G401 (cell line): Measurements from ENCODE around the gene NEB. TPM values are rescaled to one million over a fixed set of nuclear protein-coding genes. Genes with fewer than 3 reads are reported as not detected.
A peak's percentile ranks its signal among the peaks of the same experiment; 100 is the strongest.
"Not testable (repeated sequence)": the region's sequence is repeated elsewhere in the genome, so short reads cannot be mapped to it uniquely, and the experiment has no call there.

Experiments used
- DNase-seq: peaks from one replicate; pipeline ENCODE4 v3.0.0-alpha.2; 2015; ENCODE audit warnings: low spot score
- in situ Hi-C: cut with HindIII; loops from 2 replicates; pipeline ENCODE4 v1.10.0; 2016; ENCODE audit warnings: low sequenced_read_pairs, mixed read lengths
- total RNA-seq: library from RNA; depleted of rRNA; stranded (reverse); fragments of >200 nt; shearing (Covaris generic); gene quantifications from 2 replicates; pipeline ENCODE4 v1.2.3, GENCODE V29; 2014

NEB gene
- total RNA-seq, 1 experiment from 2014 or later: 0.27 TPM

DNA sequence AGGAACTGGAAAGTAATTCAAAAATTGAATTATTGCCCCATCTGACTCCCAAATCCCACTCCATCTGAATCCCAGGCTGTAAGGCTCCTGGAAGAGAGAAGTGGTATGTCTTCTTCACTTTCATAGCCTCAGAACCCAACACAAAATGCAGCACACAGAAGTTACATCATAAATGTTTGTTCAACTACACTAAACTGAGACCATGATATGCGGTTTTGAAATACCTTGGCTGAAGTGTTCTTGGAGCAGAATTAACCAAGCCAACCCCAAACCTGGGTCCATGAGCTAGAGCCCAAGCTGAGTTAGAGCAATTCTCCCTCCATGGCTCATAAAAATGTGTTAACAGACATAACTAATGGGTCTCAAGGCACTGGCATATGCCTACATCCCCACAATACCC lies 23.3 kb downstream of the NEB start:
- DNase-seq: no peak
- in situ Hi-C loops: no loop called here

DNA sequence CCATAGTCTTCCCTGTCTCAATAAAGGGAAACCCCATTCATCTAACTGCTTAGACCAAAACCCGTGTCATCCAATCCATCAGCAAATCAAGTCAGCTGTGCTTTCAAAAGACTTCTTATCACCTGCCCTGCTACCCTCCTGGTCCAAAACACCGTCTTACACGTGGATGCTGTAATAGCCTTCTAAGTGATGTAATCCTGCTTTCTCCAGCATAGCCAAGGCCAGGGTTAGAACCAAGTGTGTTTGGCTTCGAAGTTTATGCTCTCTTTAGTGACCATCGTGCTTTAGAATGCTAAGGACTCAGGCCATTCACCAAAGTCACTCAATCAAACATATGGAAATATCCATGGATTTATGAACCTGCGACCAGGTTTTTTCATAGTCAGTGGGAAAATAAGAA lies 25.5 kb downstream of the NEB start:
- DNase-seq: no peak
- in situ Hi-C loops: no loop called here

DNA sequence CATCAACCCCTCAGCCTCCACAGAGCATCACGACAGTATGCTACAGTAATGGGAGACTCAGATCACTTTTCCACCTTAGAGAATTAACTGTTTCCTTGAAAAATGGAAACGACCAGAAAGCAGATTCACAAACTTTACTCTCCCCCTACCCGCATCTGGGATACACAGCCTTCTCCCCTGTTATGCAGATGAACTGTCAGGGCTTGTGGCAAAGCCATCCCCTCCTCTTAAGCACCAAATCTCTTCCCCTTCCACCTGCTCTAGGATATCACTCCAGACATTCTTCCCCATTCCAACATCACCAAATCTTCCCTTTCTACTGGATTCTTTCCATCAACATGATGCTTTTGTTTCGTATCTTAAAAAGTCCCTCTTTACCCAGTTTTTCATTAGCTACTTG lies 26.4 kb downstream of the NEB start:
- no peak for DNase-seq
- in situ Hi-C loops: no loop called here

DNA sequence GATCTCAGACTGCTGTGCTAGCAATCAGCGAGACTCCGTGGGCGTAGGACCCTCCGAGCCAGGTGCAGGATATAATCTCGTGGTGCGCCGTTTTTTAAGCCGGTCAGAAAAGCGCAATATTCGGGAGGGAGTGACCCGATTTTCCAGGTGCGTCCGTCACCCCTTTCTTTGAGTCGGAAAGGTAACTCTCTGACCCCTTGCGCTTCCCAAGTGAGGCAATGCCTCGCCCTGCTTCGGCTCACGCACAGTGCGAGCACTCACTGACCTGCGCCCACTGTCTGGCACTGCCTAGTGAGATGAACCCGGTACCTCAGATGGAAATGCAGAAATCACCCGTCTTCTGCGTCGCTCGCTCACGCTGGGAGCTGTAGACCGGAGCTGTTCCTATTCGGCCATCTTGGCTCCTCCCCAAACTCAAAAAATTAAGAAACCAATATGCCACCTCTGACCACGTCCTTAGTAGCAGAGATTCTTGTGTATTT lies 29.8 kb downstream of the NEB start:
- in situ Hi-C loops, DNase-seq: not testable (repeated sequence)

DNA sequence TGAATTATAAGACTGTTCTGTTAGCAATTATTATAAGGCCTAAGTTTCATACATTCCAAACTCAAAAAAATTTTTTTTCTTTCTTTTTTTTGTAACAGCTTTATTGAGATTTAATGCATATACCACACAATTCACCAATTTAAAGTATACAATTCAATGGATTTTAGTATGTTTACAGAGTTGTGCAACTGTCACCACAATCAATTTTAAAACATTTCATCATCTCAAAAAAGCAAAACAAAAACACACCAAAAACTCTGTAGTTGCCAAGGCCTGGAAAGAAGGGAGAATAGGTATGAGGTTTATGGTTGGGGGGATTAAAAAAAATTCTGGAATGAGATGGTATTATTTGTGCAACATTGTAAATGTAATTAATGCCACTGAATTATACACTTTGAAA lies 36.1 kb downstream of the NEB start:
- DNase-seq: not testable (repeated sequence)

DNA sequence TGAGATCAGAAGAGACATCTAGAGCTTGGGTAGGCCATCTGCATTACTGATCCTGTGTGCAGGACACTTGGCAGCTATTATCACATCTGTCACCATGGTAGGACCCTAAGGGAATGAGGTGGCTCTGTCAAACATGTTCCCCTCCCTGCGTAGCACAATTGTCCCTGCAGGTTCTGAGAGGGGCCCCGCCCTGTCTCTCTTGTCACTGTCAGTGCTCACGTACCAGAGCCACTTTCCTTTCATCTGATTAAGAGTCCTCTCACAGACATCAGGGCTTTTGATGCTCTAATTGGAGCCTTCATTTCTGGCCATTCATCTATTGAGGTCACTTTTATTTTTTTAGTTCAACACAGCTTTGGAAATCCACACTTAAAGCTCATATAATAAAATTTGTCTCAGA lies 38.5 kb downstream of the NEB start:
- in situ Hi-C loops: no loop called here
- DNase-seq: no peak

More for the DNA sequence above, 36.1 kb downstream of the NEB start:
- in situ Hi-C loops: not testable (repeated sequence)

DNA sequence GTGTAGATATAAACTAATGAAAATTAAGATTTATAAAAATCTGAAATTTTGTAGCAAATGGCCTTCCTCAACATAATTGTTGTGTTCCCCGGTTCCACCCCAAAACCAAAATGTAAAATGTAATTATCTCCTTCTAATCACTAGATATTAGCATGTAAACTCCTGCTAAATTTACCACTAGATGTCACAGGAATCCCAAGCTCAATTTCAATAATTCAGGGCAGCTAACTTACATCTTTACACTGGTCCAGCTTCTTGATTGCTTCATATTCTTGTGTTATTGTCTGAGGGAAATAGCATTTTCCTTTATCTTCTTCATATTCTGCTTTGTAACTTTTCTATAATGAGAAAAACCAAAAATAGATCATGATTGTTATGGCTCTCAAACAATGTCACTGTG lies 42.6 kb downstream of the NEB start:
- DNase-seq: peak; percentile 71
- in situ Hi-C loops: no loop called here

DNA sequence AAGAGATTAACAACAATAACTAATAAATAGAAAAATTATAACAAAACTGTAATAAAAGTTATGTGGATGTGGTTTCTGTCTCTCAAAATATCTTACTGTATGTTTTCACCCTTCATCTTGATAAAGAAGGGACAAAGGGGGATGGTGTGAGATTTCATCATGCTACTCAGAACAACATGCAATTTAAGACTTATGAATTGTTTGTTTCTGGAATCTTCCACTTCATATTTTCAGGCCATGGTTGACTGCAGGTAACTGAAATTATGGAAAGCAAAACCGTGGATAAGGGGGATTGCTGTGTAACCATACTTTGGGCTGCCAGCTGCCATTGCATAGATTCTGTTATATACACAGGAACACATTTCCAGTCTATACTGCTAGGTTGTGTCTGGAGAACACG lies 45.6 kb downstream of the NEB start:
- no peak for DNase-seq
- in situ Hi-C loops: no loop called here

DNA sequence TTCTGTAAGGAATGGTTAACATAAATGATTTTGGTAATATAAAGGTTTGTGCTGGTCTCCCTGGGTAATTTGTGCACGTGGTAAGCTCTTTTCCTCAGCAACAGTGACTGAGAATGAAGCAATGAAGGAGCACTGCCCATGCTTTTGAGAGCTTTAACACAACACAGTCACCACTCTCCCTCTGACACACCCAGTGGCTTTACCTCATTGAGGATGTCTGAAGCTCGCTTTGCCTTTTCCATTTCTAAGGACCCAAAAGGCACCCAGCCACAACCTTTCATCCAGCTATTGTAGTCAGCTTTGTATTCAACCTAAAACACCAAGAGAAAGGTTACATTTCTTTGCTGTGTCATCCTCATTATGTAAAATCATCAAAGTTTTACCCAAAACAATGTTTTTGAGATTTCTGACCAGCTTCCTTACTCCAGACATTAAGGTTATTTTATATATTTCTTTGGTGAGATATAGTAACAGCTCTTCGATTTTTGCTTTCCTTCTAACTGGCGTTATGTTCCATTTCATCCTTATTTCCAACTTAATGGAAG lies 51.7 kb downstream of the NEB start:
- DNase-seq: no peak
- in situ Hi-C loops: no loop called here

DNA sequence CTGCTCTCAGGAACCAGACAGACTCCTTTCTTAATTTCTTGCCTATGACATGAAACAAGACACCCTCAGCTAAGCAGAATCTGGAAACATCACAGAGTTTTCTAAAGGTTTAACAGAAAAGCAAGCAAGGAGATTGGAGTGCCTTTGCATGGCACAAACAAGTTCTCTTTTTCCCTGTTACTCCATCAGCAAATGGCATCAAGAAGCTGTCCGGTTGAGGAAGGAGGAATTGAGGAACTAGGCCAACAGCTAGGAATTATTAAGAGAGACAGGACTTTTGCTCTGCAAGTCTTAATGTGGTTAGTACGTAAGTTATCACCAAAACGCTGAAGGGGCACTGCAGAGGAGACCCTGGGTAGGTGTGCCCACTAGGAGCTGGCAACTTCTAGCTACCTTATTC lies 53.2 kb downstream of the NEB start:
- in situ Hi-C loops: no loop called here
- no peak for DNase-seq

DNA sequence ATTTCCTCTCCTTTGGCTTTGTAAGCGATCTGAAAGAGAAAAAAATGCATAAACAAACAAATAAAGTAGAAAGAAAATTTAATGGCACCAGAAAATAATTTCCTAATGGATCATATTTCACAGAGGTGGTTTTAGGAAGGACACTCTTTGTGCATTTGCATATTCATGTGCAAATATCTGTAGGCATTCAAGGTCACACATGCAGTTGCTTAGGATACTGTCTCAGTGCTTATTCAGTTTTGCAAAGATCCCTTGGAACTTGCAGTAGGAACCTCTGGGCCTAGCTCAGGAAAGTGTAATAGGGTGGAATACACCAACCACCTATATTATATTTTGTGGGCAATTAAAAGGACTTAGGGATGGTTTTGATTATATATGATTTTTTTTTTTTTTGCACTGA lies 54.3 kb downstream of the NEB start:
- no peak for DNase-seq
- in situ Hi-C loops: no loop called here

DNA sequence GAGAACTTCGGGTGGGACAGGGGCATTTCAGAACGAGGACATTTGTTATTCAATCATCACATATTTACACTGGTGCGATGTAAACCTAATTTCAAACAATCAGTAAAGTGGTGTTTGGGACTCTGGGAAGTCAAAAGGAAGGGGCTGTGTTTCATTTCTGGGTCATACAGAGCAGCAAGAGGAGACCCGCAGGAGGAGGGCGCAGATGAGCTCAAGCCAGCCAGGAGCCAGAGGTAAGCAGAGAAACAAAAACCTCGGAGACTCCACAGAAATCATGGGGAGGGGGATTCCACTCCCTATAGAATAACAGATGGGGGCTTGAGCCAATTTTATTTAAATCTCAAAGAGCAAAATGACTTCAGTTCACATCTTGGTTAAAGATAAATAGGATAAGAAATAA lies 55.4 kb downstream of the NEB start:
- no peak for DNase-seq
- in situ Hi-C loops: no loop called here

DNA sequence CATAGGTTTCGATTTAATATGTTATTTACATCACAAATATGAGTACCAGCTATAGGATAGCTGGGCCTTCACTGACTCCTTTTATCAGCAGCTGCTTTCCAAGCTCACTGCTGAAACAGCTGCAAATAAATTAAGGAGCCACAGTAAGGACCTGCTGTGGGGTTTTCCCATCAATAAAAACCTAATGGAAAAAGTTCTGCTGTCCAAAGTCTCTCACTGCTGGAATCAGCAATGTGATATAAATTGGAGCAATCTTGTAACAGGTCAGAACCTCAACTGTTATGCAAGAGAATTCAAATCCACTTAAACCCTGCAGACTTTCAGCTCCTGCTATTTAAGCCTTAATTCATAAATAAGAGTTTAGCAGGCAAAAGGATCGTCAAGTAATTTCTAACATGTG lies 61.3 kb downstream of the NEB start:
- DNase-seq: no peak
- in situ Hi-C loops: no loop called here

DNA sequence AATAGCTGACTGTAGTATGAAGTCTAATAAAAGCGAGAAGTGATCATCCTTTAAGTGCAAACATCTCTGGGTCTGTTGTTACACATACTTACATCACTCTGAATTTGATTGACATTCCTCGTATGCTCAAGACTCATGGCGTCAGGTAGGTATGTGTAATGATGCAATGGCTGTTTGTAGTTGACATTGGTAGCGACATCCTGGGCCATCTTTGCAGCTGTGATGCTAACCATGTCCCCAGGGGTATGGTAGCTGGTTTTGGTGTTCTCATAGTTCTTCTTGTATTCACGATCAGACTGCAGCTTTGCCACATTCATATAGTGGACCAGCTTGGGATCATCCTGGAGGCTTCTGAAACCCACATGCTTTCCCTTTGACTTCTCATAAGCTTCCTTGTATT lies 62.0 kb downstream of the NEB start:
- no peak for DNase-seq
- in situ Hi-C loops: no loop called here

DNA sequence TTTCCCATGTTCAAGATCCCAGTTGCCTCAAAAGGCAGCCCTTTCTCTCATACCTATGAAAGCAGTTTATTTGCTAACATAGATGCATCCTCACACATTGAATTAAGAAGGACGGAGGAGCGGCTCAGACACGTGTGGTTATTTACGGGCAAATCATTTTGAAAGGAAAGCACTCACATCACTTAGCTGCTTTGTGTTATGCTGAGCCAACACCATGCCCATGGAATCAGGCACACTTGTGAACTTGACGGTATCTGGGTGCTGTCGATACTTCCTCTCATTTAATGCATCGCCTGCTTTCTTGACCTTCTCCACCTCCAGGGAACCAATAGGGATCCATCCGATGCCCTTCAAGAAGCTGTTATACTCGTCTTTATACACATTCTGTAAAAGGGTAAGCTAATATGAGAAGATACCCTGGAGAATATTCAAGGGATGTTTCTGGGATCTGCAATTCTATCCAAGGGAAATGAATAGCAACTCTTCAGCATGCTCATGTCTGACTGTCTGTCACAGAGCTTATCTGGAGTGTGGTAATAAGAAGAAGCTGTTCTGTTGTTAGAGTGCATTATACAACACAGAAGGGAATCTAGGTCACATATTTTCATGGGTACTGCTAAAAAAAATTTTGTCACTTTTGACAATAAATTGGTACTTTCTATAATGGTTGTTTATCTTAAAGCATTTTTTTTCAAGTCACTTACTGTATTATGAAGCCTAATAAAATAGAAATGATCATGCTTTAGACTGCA lies 63.3 kb downstream of the NEB start:
- DNase-seq: peak; percentile 47
- in situ Hi-C loops: no loop called here

DNA sequence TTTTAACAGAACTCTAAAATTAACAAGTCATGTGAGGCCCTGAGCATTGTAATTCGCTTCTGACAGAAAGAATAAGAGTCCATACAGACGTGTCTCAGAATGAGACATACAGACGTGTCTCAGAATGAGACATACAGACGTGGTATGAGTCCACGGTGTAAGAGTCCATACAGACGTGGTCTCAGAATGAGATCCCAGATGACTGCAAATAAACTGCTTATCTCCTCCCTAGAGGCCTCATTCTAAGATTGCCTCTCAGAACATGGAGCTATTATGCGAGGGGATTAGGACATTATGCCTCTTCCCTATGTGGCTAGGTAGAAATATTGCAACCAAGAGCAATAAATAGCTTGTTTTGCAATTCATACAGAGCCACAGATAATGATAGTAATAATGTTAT lies 63.9 kb downstream of the NEB start:
- in situ Hi-C loops: no loop called here

DNA sequence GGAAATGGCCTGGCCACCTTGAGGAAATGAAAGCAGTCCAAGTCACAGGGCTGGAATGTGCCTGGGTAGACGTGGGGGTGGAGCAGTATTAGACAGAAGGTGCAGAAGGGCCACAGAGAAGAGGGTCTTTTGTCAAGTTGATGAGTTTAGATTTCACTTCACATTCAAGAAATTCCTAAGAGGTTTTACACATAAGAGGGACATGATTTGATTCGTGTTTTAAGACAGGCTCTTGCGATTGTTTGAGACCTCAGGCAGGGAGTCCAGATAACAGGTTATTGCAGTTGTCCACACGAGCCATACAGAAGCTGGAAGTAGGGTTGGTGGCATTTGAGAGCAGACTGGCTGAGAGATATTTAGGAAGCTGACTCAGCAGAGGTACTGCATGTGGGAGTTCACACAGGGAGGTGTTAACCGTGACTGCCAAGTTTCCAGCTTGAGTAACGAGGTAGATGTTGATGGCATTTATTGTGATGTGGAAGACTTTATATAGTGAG lies 64.6 kb downstream of the NEB start:
- in situ Hi-C loops: no loop called here
- DNase-seq: peak; percentile 46

More for the DNA sequence above, 63.9 kb downstream of the NEB start:
- DNase-seq: no peak

DNA sequence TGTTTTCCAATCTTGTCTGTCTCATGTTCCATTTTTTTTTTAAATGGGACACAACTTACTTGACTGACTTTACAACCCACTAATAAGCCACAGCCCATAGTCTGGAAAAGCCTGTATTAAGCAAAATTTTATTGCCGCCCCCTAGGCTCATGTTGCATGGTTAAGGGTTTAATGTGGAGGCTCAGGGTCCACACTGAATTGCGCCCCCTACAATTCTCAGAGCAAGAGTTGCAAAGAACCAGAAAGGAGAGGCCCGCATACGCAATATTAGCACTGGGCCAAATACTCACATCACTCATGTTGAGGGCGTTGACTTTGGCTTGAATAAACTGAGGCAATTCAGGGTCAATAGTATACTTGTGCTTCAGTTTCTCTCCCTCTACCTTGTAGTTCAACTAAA lies 65.5 kb downstream of the NEB start:
- no peak for DNase-seq
- in situ Hi-C loops: no loop called here

DNA sequence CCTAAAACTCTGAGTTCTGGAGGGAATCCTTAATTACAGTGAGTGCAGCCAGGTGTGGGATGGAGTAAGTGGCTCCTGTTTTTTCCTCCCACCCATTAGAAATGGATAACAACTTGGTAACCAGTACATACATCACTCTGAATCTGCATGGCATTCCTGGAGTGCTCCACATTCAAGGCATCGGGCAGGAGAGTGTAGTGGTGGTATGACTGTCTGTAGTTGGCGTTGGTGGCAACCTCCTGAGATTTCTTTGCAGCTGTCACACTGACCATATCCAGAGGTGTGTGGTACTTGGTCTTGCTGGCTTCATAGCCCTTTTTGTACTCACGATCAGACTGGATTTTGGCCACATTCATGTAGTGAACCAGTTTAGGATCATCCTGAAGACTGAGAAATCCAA lies 68.3 kb downstream of the NEB start:
- DNase-seq: no peak
- in situ Hi-C loops: no loop called here

DNA sequence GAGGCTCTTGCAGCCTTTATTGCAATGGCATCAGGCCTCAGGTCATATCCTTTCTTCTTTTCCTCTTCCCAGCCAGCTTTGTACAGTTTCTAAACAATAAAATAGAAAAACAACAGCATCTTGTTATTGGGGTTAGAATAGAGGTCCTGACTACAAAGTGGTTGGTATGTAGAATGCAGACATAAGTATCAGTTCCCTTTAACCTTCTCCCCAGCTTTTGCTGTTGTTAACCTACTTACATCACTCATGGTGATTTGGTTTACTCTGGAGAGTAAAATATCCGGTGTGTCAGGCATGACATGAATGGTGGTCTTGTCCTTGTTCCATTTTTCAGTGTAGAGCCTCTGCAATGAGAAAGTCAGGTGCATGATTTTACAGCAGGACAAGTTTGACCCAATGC lies 69.8 kb downstream of the NEB start:
- DNase-seq: no peak
- in situ Hi-C loops: no loop called here

DNA sequence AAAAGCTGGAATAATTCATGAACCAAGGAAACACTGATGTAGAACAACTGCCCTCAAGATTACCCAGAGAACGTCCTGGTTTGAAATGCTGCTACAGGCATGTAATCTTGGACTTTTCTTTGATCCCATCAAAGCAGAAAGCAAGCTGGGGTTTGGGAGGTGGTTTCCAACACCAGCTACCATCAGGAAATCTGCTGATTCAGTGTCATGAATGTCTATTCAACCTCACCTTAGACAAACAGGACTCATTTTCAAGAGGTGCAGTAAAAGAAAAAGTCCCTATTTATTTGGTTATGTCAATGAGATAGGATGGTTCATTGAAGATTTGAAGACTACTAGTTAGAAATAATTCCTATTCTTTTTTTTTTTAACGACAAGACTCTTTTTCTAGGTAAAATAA lies 72.7 kb downstream of the NEB start:
- in situ Hi-C loops: no loop called here
- DNase-seq: no peak
